ENCODE data around the gene UBE2J2.
A peak's percentile ranks its signal among the peaks of the same experiment; 100 is the strongest.

UBE2J2 gene

DNA sequence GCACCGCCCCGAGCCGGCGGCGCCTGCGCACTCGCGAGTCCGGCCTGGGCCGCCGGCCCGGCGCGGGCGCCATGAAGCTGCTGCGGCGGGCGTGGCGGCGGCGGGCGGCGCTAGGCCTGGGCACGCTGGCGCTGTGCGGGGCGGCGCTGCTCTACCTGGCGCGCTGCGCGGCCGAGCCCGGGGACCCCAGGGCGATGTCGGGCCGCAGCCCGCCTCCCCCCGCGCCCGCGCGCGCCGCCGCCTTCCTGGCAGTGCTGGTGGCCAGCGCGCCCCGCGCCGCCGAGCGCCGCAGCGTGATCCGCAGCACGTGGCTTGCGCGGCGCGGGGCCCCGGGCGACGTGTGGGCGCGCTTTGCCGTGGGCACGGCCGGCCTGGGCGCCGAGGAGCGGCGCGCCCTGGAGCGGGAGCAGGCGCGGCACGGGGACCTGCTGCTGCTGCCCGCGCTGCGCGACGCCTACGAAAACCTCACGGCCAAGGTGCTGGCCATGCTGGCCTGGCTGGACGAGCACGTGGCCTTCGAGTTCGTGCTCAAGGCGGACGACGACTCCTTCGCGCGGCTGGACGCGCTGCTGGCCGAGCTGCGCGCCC, 41.4 kb downstream of the UBE2J2 start, which contains the start of gene B3GALT6:
Gene B3GALT6 (plus strand): TSS at position 30 of the 588 bp plus-strand sequence. CDS start 42 bp downstream, at position 72.
- H3K4me1 ChIP-seq (ENCODE audit: control insufficient read depth, insufficient read depth, low read length), result peaks cover 7% of the 10 kb centered on the region; the same call in 1 of the 2 replicates
- no CpG with 5 or more reads among the region's 100 CpGs for WGBS (ENCODE audit: insufficient coverage, insufficient read length)
- no peaks in the 10 kb centered on the region for H3K9me3 ChIP-seq (ENCODE audit: control insufficient read depth, insufficient read depth, low read length)
- peak within 1 kb of the TSS; percentile 83 for H3K4me3 ChIP-seq (ENCODE audit: low read length)
- H3K27me3 ChIP-seq (ENCODE audit: control insufficient read depth, insufficient read depth, low read length), result no peaks in the 10 kb centered on the region
- no peak for DNase-seq (ENCODE audit: low read depth, low spot score)
- no peak within 1 kb of the TSS for H3K27ac ChIP-seq (ENCODE audit: low read length)
- H3K36me3 ChIP-seq (ENCODE audit: control insufficient read depth, insufficient read depth, low read length), result peaks cover 11% of the 10 kb centered on the region

DNA sequence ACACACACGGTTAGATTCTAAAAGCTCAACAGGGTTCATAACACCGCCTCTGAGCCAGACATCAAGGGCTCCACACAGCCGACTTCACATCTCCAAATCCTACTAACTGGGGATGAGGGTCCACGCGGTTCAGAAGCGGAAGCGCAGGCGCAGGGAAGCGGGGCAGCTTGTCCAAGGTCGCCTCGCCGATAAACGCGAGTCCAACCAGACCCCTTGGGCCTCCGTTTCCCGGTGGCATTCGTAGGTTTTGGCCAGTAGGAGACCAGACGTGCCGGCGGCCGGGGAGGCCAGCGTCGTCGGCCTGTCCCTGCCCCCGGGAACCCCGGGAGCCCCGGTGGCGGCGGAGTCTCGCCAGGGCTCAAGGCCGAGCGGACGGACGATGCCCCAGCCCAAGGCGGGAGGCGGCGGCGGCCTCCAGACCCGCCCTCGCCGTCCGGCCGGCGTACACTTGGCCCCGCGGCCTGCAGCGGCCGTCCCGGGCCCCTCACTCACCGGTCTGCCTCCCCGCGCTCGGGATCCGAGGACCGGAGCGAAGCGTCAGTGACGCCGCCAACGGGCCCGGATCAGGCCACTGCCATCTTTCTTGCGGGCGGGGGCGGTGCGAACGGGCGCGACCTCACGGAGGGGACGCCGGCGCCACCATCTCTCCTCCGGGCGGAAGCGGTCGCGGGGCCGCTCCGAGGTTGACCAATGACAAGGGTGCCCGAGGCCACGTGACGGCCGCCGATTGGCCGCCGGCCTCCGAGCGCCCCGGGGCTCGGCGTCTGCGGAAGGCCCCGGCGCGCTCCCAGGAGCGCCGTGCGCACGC, 42.0 kb downstream of the UBE2J2 start, which contains the start of gene SDF4:
Gene SDF4 (minus strand): TSS at position 602 of the 808 bp plus-strand sequence. CDS start 3,229 bp downstream, outside the sequence.
- DNase-seq (ENCODE audit: low read depth, low spot score), result peak; percentile 88
- Histone ChIP-seq H3K4me3 (ENCODE audit: low read length) (peak within 1 kb of the TSS; percentile 83), H3K27ac (ENCODE audit: low read length) (no peak within 1 kb of the TSS), H3K4me1 (ENCODE audit: control insufficient read depth, insufficient read depth, low read length) (peaks cover 5% of the 10 kb centered on the region; the same call in 1 of the 2 replicates), H3K36me3 (ENCODE audit: control insufficient read depth, insufficient read depth, low read length) (peaks cover 11% of the 10 kb centered on the region), H3K27me3 (ENCODE audit: control insufficient read depth, insufficient read depth, low read length) (no peaks in the 10 kb centered on the region), H3K9me3 (ENCODE audit: control insufficient read depth, insufficient read depth, low read length) (no peaks in the 10 kb centered on the region)
- no CpG with 5 or more reads among the region's 99 CpGs for WGBS (ENCODE audit: insufficient coverage, insufficient read length)

DNA sequence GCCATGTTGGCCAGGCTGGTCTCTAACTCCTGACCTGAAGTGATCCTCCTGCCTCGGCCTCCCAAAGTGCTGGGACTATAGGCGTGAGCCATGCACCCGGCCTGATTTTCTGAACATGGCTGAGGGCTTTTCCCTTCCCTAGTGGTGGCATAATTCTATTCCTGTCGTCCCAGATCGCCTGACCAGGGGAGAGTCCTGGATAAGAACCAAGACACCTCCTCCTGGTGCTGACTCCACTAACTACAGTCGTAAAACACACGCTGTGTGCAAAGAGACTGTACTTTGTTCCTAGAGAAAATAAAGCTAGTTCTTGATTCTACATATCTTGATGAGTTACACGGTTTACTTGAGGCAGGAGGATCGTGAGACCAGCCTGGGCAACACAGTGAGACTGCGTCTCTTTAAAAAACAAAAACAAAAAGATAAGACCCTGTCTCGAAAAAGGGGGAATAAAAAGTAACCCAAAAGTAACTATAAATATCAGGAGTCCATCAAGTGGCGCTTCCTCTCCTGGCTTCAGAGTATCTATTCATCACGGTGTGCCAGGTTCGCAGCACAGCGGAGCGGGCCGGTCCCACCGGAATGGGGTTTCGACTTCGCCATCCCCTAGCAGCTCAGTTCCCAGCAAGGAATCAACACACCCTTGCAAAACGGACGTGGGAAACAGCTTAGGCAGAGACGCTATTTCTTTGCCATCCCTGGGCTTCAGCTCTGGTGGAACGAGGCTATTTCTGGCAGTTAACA, 42.8 kb downstream of the UBE2J2 start:
- Histone ChIP-seq H3K27me3 (ENCODE audit: control insufficient read depth, insufficient read depth, low read length) (no peaks in the 10 kb centered on the region), H3K9me3 (ENCODE audit: control insufficient read depth, insufficient read depth, low read length) (no peaks in the 10 kb centered on the region), H3K4me3 (ENCODE audit: low read length) (peak overlapping the region; percentile 83), H3K36me3 (ENCODE audit: control insufficient read depth, insufficient read depth, low read length) (peaks cover 12% of the 10 kb centered on the region), H3K27ac (ENCODE audit: low read length) (no peak overlapping the region), H3K4me1 (ENCODE audit: control insufficient read depth, insufficient read depth, low read length) (peaks cover 5% of the 10 kb centered on the region; the same call in 1 of the 2 replicates)
- no CpG with 5 or more reads among the region's 24 CpGs for WGBS (ENCODE audit: insufficient coverage, insufficient read length)
- no peak for DNase-seq (ENCODE audit: low read depth, low spot score)

DNA sequence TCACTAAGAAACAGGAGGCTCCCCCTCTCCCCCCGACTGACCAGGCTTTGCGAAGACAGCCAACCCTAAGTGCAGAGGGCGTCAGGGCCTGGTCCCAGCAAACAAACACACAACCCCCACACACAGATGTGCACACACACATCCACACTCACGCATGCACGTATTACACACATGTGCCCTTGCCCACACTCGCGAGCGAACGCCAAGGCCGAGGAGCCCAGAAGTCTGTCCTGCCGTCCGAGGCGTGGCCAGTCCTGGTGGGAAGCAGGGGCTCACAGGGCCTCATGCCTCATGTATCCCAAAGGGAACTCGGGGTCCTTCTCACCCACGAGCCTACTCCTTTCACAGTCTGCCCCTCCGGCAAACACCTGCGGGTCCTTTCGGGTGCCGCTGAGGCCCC, 43.9 kb downstream of the UBE2J2 start:
- DNase-seq (ENCODE audit: low read depth, low spot score), result no peak
- no peak overlapping the region for H3K27ac ChIP-seq (ENCODE audit: low read length)
- H3K36me3 ChIP-seq (ENCODE audit: control insufficient read depth, insufficient read depth, low read length), result peaks cover 14% of the 10 kb centered on the region
- H3K9me3 ChIP-seq (ENCODE audit: control insufficient read depth, insufficient read depth, low read length), result no peaks in the 10 kb centered on the region
- no CpG with 5 or more reads among the region's 19 CpGs for WGBS (ENCODE audit: insufficient coverage, insufficient read length)
- no peak overlapping the region for H3K4me3 ChIP-seq (ENCODE audit: low read length)
- no peaks in the 10 kb centered on the region for H3K27me3 ChIP-seq (ENCODE audit: control insufficient read depth, insufficient read depth, low read length)
- H3K4me1 ChIP-seq (ENCODE audit: control insufficient read depth, insufficient read depth, low read length), result peaks cover 5% of the 10 kb centered on the region; the same call in 1 of the 2 replicates

DNA sequence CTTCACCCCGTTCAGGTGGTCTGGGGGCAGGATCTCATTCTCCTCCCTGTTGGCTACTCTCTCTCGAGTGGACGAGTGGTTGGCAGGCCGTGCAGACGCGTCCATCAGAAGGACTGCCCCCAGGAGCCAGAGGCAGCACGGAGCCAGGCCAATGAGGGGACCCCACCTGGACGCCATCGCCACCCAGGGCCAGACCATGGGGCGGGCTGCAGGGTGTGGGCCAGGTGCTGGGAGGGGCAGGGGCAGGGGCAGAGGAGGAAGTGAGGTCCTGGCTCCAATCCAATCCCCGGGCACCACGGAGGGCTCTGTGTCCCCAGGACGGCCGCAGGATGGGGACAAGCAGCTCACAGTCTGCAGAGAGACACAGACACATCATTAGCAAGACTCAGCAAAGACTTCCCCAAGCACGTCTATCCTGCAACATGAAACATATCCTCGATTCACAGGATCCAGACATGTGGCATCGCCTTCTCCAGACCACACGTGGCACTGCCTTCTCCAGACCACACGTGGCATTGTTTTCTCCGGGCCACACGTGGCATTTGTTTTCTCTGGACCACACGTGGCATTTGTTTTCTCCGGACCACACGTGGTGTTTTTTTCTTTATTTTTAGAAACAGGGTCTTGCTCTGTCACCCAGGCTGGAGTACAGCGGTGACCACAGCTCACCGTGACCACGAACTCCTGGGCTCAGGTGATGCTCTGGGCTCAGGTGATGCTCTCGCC, 44.9 kb downstream of the UBE2J2 start:
- no peaks in the 10 kb centered on the region for H3K9me3 ChIP-seq (ENCODE audit: control insufficient read depth, insufficient read depth, low read length)
- no peak for DNase-seq (ENCODE audit: low read depth, low spot score)
- peaks cover 14% of the 10 kb centered on the region for H3K36me3 ChIP-seq (ENCODE audit: control insufficient read depth, insufficient read depth, low read length)
- WGBS (ENCODE audit: insufficient coverage, insufficient read length), result no CpG with 5 or more reads among the region's 28 CpGs
- no peaks in the 10 kb centered on the region for H3K27me3 ChIP-seq (ENCODE audit: control insufficient read depth, insufficient read depth, low read length)
- no peak overlapping the region for H3K4me3 ChIP-seq (ENCODE audit: low read length)
- H3K4me1 ChIP-seq (ENCODE audit: control insufficient read depth, insufficient read depth, low read length), result peaks cover 5% of the 10 kb centered on the region; the same call in 1 of the 2 replicates
- H3K27ac ChIP-seq (ENCODE audit: low read length), result no peak overlapping the region

DNA sequence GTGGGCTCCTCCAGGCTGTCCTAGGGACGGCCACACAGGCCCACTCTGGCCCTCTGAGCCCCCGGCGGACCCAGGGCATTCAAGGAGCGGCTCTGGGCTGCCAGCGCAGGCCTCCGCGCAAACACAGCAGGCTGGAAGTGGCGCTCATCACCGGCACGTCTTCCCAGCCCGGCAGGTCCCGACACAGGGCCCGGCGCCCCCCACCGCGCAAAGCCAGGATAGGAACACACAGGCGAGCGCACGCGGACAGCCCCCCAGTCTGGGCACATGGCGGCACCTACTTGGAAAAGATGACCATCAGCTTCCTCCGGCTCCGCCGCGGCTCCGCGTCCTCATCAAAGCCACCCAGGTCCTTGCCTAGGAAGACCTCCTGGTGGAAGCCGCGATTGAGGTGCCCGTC, 45.5 kb downstream of the UBE2J2 start:
- H3K4me3 ChIP-seq (ENCODE audit: low read length), result no peak overlapping the region
- no peak overlapping the region for H3K27ac ChIP-seq (ENCODE audit: low read length)
- H3K36me3 ChIP-seq (ENCODE audit: control insufficient read depth, insufficient read depth, low read length), result peaks cover 14% of the 10 kb centered on the region
- no CpG with 5 or more reads among the region's 30 CpGs for WGBS (ENCODE audit: insufficient coverage, insufficient read length)
- no peak for DNase-seq (ENCODE audit: low read depth, low spot score)
- no peaks in the 10 kb centered on the region for H3K9me3 ChIP-seq (ENCODE audit: control insufficient read depth, insufficient read depth, low read length)
- peaks cover 5% of the 10 kb centered on the region; the same call in 1 of the 2 replicates for H3K4me1 ChIP-seq (ENCODE audit: control insufficient read depth, insufficient read depth, low read length)
- no peaks in the 10 kb centered on the region for H3K27me3 ChIP-seq (ENCODE audit: control insufficient read depth, insufficient read depth, low read length)

DNA sequence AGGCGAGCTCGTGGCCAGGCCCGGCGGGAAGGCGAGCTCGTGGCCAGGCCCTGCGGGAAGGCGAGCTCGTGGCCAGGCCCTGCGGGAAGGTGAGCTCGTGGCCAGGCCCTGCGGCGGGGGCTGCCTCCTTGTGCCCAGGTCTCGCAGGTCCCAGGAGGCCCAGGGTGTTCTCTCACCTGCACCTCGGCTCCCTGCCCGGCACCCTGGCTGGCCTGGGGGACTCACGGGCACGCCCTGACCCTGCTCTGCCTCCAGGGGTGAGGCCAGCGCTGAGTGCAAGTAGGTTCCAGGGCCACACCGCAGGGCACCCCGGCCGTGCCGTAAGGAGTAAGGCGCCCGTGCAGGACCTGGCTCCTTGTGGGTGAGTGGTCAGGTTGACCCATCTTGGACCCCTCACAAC, 46.3 kb downstream of the UBE2J2 start:
- no peaks in the 10 kb centered on the region for H3K27me3 ChIP-seq (ENCODE audit: control insufficient read depth, insufficient read depth, low read length)
- no peaks in the 10 kb centered on the region for H3K4me1 ChIP-seq (ENCODE audit: control insufficient read depth, insufficient read depth, low read length)
- peaks cover 21% of the 10 kb centered on the region for H3K36me3 ChIP-seq (ENCODE audit: control insufficient read depth, insufficient read depth, low read length)
- H3K9me3 ChIP-seq (ENCODE audit: control insufficient read depth, insufficient read depth, low read length), result no peaks in the 10 kb centered on the region
- no CpG with 5 or more reads among the region's 25 CpGs for WGBS (ENCODE audit: insufficient coverage, insufficient read length)
- DNase-seq (ENCODE audit: low read depth, low spot score), result no peak
- H3K4me3 ChIP-seq (ENCODE audit: low read length), result no peak overlapping the region
- no peak overlapping the region for H3K27ac ChIP-seq (ENCODE audit: low read length)

DNA sequence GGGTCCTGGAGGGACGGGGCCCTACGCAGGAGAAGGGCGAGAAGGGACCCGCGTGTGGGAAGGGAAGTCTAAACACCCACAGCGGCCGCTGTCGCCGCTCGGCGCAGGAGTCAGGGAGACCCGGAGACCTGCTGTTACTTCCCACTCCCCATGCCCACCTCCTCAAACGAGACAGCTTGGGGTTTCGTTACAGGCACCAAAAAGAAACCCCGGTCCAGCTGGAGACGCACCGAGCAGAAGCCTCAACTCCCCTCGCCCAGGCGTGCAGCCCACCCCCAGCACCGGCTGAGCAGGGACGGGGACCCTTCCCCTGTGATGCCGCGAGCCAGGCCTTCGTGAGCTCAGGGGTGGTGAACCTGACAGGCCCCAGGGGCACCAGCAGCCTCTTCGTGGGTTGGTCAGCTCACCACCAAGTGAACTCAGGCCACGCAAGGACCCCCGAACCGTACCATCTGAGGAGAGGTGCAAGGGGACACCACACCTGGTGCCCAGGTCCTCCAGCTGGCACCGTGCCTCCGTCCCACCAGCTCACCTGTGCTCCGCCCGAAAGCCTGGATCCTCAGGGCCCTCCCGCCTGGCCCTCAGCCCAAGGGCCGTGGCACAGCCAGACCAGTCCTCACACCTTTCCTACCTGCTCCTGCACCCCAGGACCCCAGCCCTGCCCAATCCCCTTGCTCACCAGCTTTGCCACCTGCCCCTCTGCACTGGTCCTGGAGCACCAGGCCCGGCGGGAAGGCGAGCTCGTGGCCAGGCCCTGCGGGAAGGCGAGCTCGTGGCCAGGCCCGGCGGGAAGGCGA, 46.9 kb downstream of the UBE2J2 start:
- no peaks in the 10 kb centered on the region for H3K4me1 ChIP-seq (ENCODE audit: control insufficient read depth, insufficient read depth, low read length)
- no peak overlapping the region for H3K4me3 ChIP-seq (ENCODE audit: low read length)
- no peak overlapping the region for H3K27ac ChIP-seq (ENCODE audit: low read length)
- H3K27me3 ChIP-seq (ENCODE audit: control insufficient read depth, insufficient read depth, low read length), result no peaks in the 10 kb centered on the region
- no peaks in the 10 kb centered on the region for H3K9me3 ChIP-seq (ENCODE audit: control insufficient read depth, insufficient read depth, low read length)
- peaks cover 21% of the 10 kb centered on the region for H3K36me3 ChIP-seq (ENCODE audit: control insufficient read depth, insufficient read depth, low read length)
- no peak for DNase-seq (ENCODE audit: low read depth, low spot score)
- no CpG with 5 or more reads among the region's 44 CpGs for WGBS (ENCODE audit: insufficient coverage, insufficient read length)

DNA sequence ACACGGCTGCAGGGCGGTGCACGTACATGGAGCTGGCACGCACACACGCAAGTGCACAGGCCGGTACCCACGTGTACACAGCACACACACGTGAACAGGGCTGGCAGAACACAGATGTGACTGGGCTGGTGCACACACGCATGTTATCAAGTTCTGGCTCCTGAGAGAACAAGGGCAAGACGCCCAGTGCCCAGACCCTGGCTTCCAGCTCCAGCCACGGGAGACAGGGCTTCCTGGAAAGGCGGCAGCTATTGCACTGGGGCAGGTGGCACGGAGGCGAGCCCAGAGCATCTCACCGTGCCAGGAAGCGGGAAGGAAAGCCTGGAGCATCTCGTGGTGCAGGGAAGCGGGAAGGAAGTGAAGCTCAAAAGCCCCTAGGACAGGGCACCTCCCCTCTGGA, 47.7 kb downstream of the UBE2J2 start:
- Histone ChIP-seq H3K4me3 (ENCODE audit: low read length) (no peak overlapping the region), H3K36me3 (ENCODE audit: control insufficient read depth, insufficient read depth, low read length) (peaks cover 21% of the 10 kb centered on the region), H3K27me3 (ENCODE audit: control insufficient read depth, insufficient read depth, low read length) (no peaks in the 10 kb centered on the region), H3K4me1 (ENCODE audit: control insufficient read depth, insufficient read depth, low read length) (no peaks in the 10 kb centered on the region), H3K27ac (ENCODE audit: low read length) (no peak overlapping the region), H3K9me3 (ENCODE audit: control insufficient read depth, insufficient read depth, low read length) (no peaks in the 10 kb centered on the region)
- WGBS (ENCODE audit: insufficient coverage, insufficient read length), result no CpG with 5 or more reads among the region's 18 CpGs
- no peak for DNase-seq (ENCODE audit: low read depth, low spot score)

All from iPS DF 6.9 (cell line).